ENCODE measurements around the gene FZD4.

DNA sequence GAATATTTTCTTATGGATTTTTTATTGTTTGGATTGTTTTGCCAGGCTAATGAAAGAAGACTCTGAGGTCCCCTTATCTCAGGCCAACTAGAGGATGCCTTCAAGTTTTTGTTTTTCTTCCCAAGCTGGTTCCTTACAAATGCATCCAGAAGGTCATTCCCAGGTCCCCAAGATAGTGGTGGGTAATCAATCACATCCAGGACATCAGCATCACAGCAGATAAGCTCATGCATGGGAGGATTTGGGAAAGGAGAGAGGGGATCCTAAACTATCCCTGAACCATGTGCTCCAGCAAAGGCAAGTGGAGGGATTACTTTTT, 20.7 kb downstream of the FZD4 start:
- TF ChIP-seq CTCF (conservative IDR thresholded peaks at IDR 0.05) (no peak), EZH2 (IDR thresholded peaks at IDR 0.05; ENCODE audit: low read depth) (no peak)
